Vagina (tissue), 2 donors: ENCODE data around the gene ALOXE3. TPM values are rescaled to one million over a fixed set of nuclear protein-coding genes. Genes with fewer than 3 reads are reported as not detected.
A peak's percentile ranks its signal among the peaks of the same experiment; 100 is the strongest.

Experiments
- DNase-seq, 2 donors: peaks; one replicate each; pipeline ENCODE4 v3.0.0-alpha.2; 2017; ENCODE audit errors: extremely low spot score in 2 of 2
- H3K27ac ChIP-seq: fragments of 200-600 bp; sonication (generic); one replicate; pipeline ENCODE4 v1.5.1; 2019
- H3K27me3 ChIP-seq: fragments of 200-600 bp; sonication (generic); one replicate; pipeline ENCODE4 v1.5.1; 2019
- H3K36me3 ChIP-seq, 2 donors: fragments of 200-600 bp; sonication (generic); one replicate each; pipeline ENCODE4 v1.5.1; 2017 to 2019
- H3K4me1 ChIP-seq: fragments of 200-600 bp; sonication (generic); one replicate; pipeline ENCODE4 v1.5.1; 2019
- H3K4me3 ChIP-seq, 2 donors: fragments of 200-600 bp; sonication (generic); 1 replicate in 1 of 2; 2 replicates in 1 of 2; pipeline ENCODE4 v1.5.1; 2016 to 2019
- H3K9me3 ChIP-seq: fragments of 200-600 bp; sonication (generic); one replicate; pipeline ENCODE4 v1.5.1; 2019
- POLR2A ChIP-seq, 2 donors: fragments of 450-650 bp; IDR thresholded peaks; one replicate each; pipeline ENCODE4 v1.6.1; 2017; ENCODE audit warnings: antibody characterized with exemption in 2 of 2, mild to moderate bottlenecking in 2 of 2, moderate library complexity in 2 of 2
- POLR2AphosphoS5 ChIP-seq, 2 donors: sonication (generic); formaldehyde crosslinking; IDR thresholded peaks; one replicate each; pipeline ENCODE4 v1.9.0; 2017; ENCODE audit warnings: antibody characterized with exemption in 2 of 2, mild to moderate bottlenecking in 2 of 2, low read depth in 1 of 2; ENCODE audit not compliant: insufficient read depth in 1 of 2
- intact Hi-C: fragments of 100-400 bp; cut with DNase I; formaldehyde crosslinking; loops from one replicate; pipeline ENCODE4 v1.15.1; 2023
- total RNA-seq: library from RNA; depleted of rRNA; stranded (reverse); fragments of >200 nt; gene quantifications from one replicate; pipeline ENCODE4 v1.2.3, GENCODE V29; 2016
- TF ChIP-seq, protein P1 (sequence below), 3 experiments: fragments of 450-650 bp in 2 of 3; fragments of 200-600 bp in 1 of 3; sonication (generic) in 1 of 3; IDR thresholded peaks; one replicate each; pipeline ENCODE4 v1.5.1; 2017 to 2019; ENCODE audit warnings: antibody characterized with exemption in 3 of 3, mild to moderate bottlenecking in 2 of 3, moderate library complexity in 2 of 3

Gene ALOXE3
- total RNA-seq, 1 donor from 2014 or later = 1.5 TPM

DNA sequence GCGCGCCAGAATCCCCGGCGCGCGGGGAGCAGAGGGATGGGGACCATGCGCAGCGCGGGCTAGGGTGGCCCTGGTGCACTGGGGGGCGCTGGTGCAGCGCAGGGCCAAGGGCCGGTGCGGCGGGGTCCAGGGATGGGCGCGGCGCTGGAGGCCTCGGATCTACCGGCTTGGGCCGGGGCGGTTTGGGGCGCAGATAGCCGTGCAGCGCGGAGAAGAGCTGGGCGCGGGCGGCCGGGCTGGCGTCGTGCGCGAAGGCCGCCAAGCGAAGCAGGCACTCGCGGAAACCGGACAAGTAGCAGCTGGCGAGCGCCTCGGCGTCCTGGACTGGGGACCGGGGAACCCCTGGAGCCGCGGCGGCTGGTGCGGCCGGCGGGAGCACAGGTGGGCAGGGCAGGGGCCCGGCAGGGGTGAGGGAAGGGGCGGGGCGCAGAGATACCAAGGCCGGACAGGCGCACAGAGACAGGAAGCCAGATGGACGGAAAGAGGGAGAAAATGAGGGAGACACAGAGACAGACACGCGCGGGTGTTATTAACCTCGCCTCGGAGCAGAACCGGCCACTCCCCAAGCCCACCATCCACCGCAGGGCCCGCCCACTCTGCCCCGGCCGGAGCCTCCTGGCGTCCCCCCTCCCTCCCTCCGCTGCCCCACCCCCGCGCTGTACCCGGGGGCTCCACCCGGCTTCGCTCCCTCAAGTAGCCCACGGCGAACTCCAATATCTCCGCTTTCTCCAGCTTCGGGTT is 3.5 kb upstream of the ALOXE3 start:
- TF ChIP-seq, protein P1, sequence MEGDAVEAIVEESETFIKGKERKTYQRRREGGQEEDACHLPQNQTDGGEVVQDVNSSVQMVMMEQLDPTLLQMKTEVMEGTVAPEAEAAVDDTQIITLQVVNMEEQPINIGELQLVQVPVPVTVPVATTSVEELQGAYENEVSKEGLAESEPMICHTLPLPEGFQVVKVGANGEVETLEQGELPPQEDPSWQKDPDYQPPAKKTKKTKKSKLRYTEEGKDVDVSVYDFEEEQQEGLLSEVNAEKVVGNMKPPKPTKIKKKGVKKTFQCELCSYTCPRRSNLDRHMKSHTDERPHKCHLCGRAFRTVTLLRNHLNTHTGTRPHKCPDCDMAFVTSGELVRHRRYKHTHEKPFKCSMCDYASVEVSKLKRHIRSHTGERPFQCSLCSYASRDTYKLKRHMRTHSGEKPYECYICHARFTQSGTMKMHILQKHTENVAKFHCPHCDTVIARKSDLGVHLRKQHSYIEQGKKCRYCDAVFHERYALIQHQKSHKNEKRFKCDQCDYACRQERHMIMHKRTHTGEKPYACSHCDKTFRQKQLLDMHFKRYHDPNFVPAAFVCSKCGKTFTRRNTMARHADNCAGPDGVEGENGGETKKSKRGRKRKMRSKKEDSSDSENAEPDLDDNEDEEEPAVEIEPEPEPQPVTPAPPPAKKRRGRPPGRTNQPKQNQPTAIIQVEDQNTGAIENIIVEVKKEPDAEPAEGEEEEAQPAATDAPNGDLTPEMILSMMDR (IDR thresholded peaks at IDR 0.05) = peak in 1 of 3 experiments; percentile 5
- no peak for TF ChIP-seq POLR2AphosphoS5 (IDR thresholded peaks at IDR 0.05; ENCODE audit: insufficient read depth in 1 of 2, low read depth in 1 of 2)
- TF ChIP-seq POLR2A (IDR thresholded peaks at IDR 0.05) = no peak
- Histone ChIP-seq H3K9me3 (no peaks in the 10 kb centered on the region), H3K27me3 (no peaks in the 10 kb centered on the region), H3K4me1 (peaks cover 75% of the 10 kb centered on the region), H3K36me3 (no peaks in the 10 kb centered on the region), H3K27ac (peak overlapping the region; percentile 98), H3K4me3 (peak overlapping the region; percentile 50 to 76)
- no peak for DNase-seq
- intact Hi-C loops = loop anchor here (2.0 to 5.0 kb wide), 2 partner anchors 65 to 100 kb away; no protein-coding TSS in a partner anchor

DNA sequence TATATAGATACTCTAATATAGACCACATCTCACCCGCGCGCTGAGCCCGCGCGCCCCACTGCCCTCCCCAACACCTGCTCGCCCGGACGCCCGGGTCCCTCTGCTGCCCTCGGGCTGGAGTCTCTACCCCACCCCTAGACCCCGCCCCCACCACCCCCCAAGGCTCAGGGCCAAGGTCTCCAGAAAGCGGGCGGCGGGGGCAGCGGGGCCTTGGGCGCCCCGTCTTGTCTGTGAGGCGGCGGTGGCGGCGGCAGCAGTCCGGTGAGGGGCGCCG is 3.0 kb upstream of the ALOXE3 start:
- no peaks in the 10 kb centered on the region for H3K27me3 ChIP-seq
- peak overlapping the region; percentile 98 for H3K27ac ChIP-seq
- H3K9me3 ChIP-seq = no peaks in the 10 kb centered on the region
- no peak for TF ChIP-seq POLR2A (IDR thresholded peaks at IDR 0.05)
- TF ChIP-seq, protein P1 (IDR thresholded peaks at IDR 0.05) = no peak
- TF ChIP-seq POLR2AphosphoS5 (IDR thresholded peaks at IDR 0.05; ENCODE audit: insufficient read depth in 1 of 2, low read depth in 1 of 2) = no peak
- H3K4me3 ChIP-seq = peak overlapping the region; percentile 50 to 76
- no peaks in the 10 kb centered on the region for H3K36me3 ChIP-seq
- peaks cover 73% of the 10 kb centered on the region for H3K4me1 ChIP-seq
- intact Hi-C loops = loop anchor here (2.0 to 5.0 kb wide), 2 partner anchors 65 to 101 kb away; no protein-coding TSS in a partner anchor
- no peak for DNase-seq

DNA sequence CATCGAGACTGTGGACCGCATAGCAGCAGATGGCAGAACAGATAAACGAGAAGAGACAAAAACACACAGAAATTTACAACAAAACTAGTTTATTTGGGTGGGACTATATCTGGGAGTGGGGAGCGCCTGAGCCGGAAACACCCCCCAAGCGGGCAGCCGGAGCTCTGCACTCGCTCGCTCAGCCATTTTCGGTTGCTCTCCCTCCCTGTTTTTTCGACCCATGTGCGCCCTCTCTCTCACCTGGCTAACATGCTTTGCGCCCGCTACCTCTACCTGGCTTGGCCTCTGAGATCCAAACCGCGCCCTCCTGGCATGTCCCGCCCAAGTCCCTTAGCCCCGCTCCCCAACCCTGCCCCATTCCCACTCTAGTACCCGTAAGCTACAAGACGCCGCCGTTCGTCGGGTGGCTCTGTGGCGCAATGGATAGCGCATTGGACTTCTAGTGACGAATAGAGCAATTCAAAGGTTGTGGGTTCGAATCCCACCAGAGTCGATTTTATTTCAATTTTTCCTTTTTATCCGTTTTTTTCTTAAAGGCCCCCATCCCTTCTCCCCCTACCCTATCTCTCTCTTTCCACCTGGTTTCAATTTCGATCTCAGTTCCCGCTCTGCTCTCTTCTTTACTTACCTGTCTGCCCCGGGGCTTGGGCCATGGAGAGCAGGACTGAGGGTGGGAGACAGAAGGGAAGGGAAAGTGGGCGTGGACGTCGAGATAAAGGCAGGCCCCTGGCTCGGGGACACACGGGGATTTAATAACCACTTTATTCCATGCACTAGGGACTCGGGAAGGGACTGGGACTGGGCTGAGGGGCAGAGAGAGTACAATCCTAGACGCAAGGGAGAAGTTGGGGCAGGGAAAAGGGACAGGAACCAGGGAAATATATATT is 2.4 kb upstream of the ALOXE3 start:
- peak in 1 of 2 donors; percentile 92 for DNase-seq
- Histone ChIP-seq H3K4me3 (peak overlapping the region; percentile 50 to 76), H3K27me3 (no peaks in the 10 kb centered on the region), H3K4me1 (peaks cover 73% of the 10 kb centered on the region), H3K9me3 (no peaks in the 10 kb centered on the region), H3K36me3 (no peaks in the 10 kb centered on the region), H3K27ac (peak overlapping the region; percentile 98)
- intact Hi-C loops = loop anchor here (2.0 to 5.0 kb wide), 2 partner anchors 66 to 102 kb away; no protein-coding TSS in a partner anchor
- TF ChIP-seq POLR2A (IDR thresholded peaks at IDR 0.05) (no peak), POLR2AphosphoS5 (IDR thresholded peaks at IDR 0.05; ENCODE audit: insufficient read depth in 1 of 2, low read depth in 1 of 2) (peak in 1 of 2 donors; percentile 11)
- TF ChIP-seq, protein P1 (IDR thresholded peaks at IDR 0.05) = peak in 1 of 3 experiments; percentile 19

DNA sequence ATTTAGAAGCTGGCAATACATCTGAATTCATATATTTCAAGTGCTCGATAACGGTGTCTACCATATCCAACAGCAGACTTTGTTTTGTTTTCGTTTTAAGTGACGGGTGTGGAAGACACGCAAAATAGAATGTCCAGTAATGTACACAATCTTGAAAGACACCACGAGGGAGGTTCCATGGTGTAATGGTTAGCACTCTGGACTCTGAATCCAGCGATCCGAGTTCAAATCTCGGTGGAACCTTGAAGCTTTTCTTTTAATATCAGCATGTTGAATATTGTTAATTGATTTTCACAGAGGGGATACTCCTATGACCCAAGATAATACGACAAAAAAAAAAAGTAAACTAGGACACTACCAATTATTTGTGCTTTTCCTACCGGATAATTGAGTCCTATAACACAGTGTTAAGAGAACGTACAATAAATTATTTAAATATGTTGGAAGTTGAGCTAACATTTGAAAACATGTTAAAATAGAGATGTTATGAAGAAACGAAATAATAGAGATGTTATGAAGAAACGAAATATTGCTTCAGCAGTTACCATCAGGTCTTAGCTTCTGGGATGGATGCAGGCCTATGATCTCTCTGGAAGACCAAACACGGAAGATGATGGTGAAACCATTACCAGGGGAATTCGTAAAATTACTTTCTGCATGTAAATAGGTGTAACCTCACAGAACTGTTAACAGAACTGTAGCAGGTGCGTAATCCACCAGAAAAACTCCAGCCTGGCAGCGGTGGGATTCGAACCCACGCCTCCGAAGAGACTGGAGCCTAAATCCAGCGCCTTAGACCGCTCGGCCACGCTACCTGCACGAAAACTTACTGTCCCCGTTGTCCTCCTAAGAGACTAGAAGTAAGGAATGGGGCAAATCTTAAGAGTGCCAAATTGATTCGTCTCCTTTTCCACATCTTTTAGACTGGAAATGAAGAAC is 1.5 kb upstream of the ALOXE3 start:
- DNase-seq = no peak
- H3K9me3 ChIP-seq = no peaks in the 10 kb centered on the region
- no peaks in the 10 kb centered on the region for H3K36me3 ChIP-seq
- H3K27me3 ChIP-seq = no peaks in the 10 kb centered on the region
- H3K4me1 ChIP-seq = peaks cover 66% of the 10 kb centered on the region
- intact Hi-C loops = loop anchor here (2.0 to 5.0 kb wide), 2 partner anchors 67 to 102 kb away; no protein-coding TSS in a partner anchor
- H3K27ac ChIP-seq = peak overlapping the region; percentile 98
- H3K4me3 ChIP-seq = peak overlapping the region; percentile 50 to 76
- TF ChIP-seq, protein P1 (IDR thresholded peaks at IDR 0.05) = no peak
- TF ChIP-seq POLR2A (IDR thresholded peaks at IDR 0.05) = no peak
- TF ChIP-seq POLR2AphosphoS5 (IDR thresholded peaks at IDR 0.05; ENCODE audit: insufficient read depth in 1 of 2, low read depth in 1 of 2) = peak in 1 of 2 donors; percentile 85
